IMR-90 (cell line): ENCODE results near the gene MYL6. TPM values are rescaled to one million over a fixed set of nuclear protein-coding genes. Genes with fewer than 3 reads are reported as not detected.

Experiments
- ATAC-seq: fragments of 200-7000 bp; cut with Tn5 transposase; 2 replicates; pipeline ENCODE4 v1.9.1; 2020; ENCODE audit warnings: low read depth, mild to moderate bottlenecking, moderate library complexity
- BruUV-seq: library from RNA; stranded (reverse); fragments of 400-500 nt; replicated peaks from 2 replicates; lab custom pipeline; 2021; lab: Mats Ljungman, UMichigan
- CTCF ChIA-PET: fragments of 300-600 bp; formaldehyde crosslinking; extraction: SDS; loops from one replicate; lab custom pipeline; 2021; ENCODE audit warnings: antibody characterized with exemption; lab: Yijun Ruan, JAX
- POLR2A ChIA-PET: fragments of 300-600 bp; sonication (Branson Sonifier 250); formaldehyde crosslinking; loops from one replicate; lab custom pipeline; 2022; ENCODE audit warnings: antibody characterized with exemption; ENCODE audit not compliant: unreplicated experiment; lab: Charles Lee
- DNase-seq: peaks from one replicate; pipeline ENCODE4 v3.0.0; 2013
- H2AFZ ChIP-seq: replicated peaks from 2 replicates; pipeline ENCODE3; 2013; ENCODE audit warnings: low read length, mild to moderate bottlenecking; ENCODE audit not compliant: poor library complexity
- H2AK5ac ChIP-seq: 2 replicates; pipeline ENCODE4 v1.6.1; 2013; ENCODE audit warnings: low read depth, low read length, inconsistent platforms
- H2AK9ac ChIP-seq: replicated peaks from 2 replicates; pipeline ENCODE3; 2013; ENCODE audit warnings: mild to moderate bottlenecking, low read depth, low read length, moderate library complexity; ENCODE audit not compliant: poor library complexity
- H2BK120ac ChIP-seq: 2 replicates; pipeline ENCODE4 v1.6.1; 2013; ENCODE audit warnings: low read depth, low read length, inconsistent platforms
- H2BK15ac ChIP-seq: 3 replicates; pipeline ENCODE4 v1.6.1; 2013; ENCODE audit warnings: low read depth, low read length, inconsistent platforms
- H2BK20ac ChIP-seq: 2 replicates; pipeline ENCODE4 v1.6.1; 2013; ENCODE audit warnings: low read depth, mild to moderate bottlenecking, inconsistent platforms, low read length, moderate library complexity
- H2BK5ac ChIP-seq: 2 replicates; pipeline ENCODE4 v1.6.1; 2013; ENCODE audit warnings: mild to moderate bottlenecking, low read depth, low read length, inconsistent platforms; ENCODE audit not compliant: poor library complexity, severe bottlenecking
- H3K14ac ChIP-seq: replicated peaks from 2 replicates; pipeline ENCODE4 v1.6.1; 2013; ENCODE audit warnings: low read depth, low read length, inconsistent platforms
- H3K18ac ChIP-seq: 2 replicates; pipeline ENCODE4 v1.6.1; 2013; ENCODE audit warnings: low read depth, low read length, control low read depth
- H3K23ac ChIP-seq: 2 replicates; pipeline ENCODE4 v1.6.1; 2013; ENCODE audit warnings: low read depth, low read length, inconsistent platforms
- H3K27ac ChIP-seq: 2 replicates; pipeline ENCODE4 v1.5.1; 2013; ENCODE audit warnings: mild to moderate bottlenecking, control low read depth, low read length; ENCODE audit not compliant: insufficient read depth
- H3K27me3 ChIP-seq: 2 replicates; pipeline ENCODE4 v1.6.1; 2013; ENCODE audit warnings: low read length; ENCODE audit not compliant: control insufficient read depth, insufficient read depth
- H3K36me3 ChIP-seq: 2 replicates; pipeline ENCODE4 v1.6.1; 2013; ENCODE audit warnings: low read length, mixed read lengths; ENCODE audit not compliant: control insufficient read depth, insufficient read depth
- H3K4ac ChIP-seq: 2 replicates; pipeline ENCODE4 v1.6.1; 2013; ENCODE audit warnings: low read depth, low read length, inconsistent platforms
- H3K4me1 ChIP-seq: 2 replicates; pipeline ENCODE4 v1.6.1; 2013; ENCODE audit warnings: low read length, mixed read lengths; ENCODE audit not compliant: control insufficient read depth, insufficient read depth
- H3K4me2 ChIP-seq: 2 replicates; pipeline ENCODE4 v1.6.1; 2013; ENCODE audit warnings: low read depth, mild to moderate bottlenecking, control low read depth, low read length, moderate library complexity
- H3K4me3 ChIP-seq: 2 replicates; pipeline ENCODE4 v1.5.1; 2013; ENCODE audit warnings: low read depth, mild to moderate bottlenecking, control low read depth, low read length, moderate library complexity; ENCODE audit not compliant: insufficient read depth
- H3K56ac ChIP-seq: 2 replicates; pipeline ENCODE4 v1.6.1; 2013; ENCODE audit warnings: low read length, inconsistent platforms; ENCODE audit not compliant: insufficient read depth; ENCODE audit errors: extremely low read depth
- H3K79me1 ChIP-seq, 2 experiments: 2 replicates each; pipeline ENCODE4 v1.6.1; 2013; ENCODE audit warnings: low read length in 2 of 2, inconsistent platforms in 1 of 2, low read depth in 1 of 2
- H3K9ac ChIP-seq: 2 replicates; pipeline ENCODE4 v1.6.1; 2013; ENCODE audit warnings: low read depth, low read length, control low read depth
- H3K9me1 ChIP-seq: 2 replicates; pipeline ENCODE4 v1.6.1; 2013; ENCODE audit warnings: low read length, inconsistent platforms; ENCODE audit not compliant: insufficient read depth
- H3K9me3 ChIP-seq: 2 replicates; pipeline ENCODE4 v1.6.1; 2013; ENCODE audit warnings: low read length; ENCODE audit not compliant: control insufficient read depth, insufficient read depth
- H4K20me1 ChIP-seq: 2 replicates; pipeline ENCODE4 v1.6.1; 2013; ENCODE audit warnings: low read length, inconsistent platforms; ENCODE audit not compliant: insufficient read depth
- H4K5ac ChIP-seq: 2 replicates; pipeline ENCODE4 v1.6.1; 2013; ENCODE audit warnings: mild to moderate bottlenecking, low read depth, low read length, control low read depth
- H4K8ac ChIP-seq, 2 experiments: 2 replicates each; pipeline ENCODE4 v1.6.1; 2013; ENCODE audit warnings: low read depth in 2 of 2, low read length in 2 of 2, control low read depth in 1 of 2, inconsistent platforms in 1 of 2
- H4K91ac ChIP-seq: 2 replicates; pipeline ENCODE4 v1.6.1; 2013; ENCODE audit warnings: low read depth, low read length, inconsistent platforms; ENCODE audit not compliant: insufficient read depth
- BHLHE40 ChIP-seq: fragments of 150-350 bp; IDR thresholded peaks from 2 replicates; pipeline ENCODE4 v1.6.1; 2016; ENCODE audit warnings: mild to moderate bottlenecking, low read depth, low read length
- CEBPB ChIP-seq: IDR thresholded peaks from 2 replicates; pipeline ENCODE4 v1.6.1; 2012; ENCODE audit warnings: low read depth, low read length, improper control_type of control experiment
- CTCF ChIP-seq: conservative IDR thresholded peaks from 2 replicates; pipeline ENCODE4 v1.5.1; 2012; ENCODE audit warnings: mild to moderate bottlenecking, low read depth, low read length, improper control_type of control experiment
- ELK1 ChIP-seq: fragments of 150-350 bp; IDR thresholded peaks from 2 replicates; pipeline ENCODE4 v1.6.1; 2016; ENCODE audit warnings: low read depth, mild to moderate bottlenecking, low read length, moderate library complexity, borderline replicate concordance
- FOS ChIP-seq: fragments of 150-350 bp; IDR thresholded peaks from 2 replicates; pipeline ENCODE4 v1.6.1; 2016; ENCODE audit warnings: low read depth, low read length
- MAFK ChIP-seq: IDR thresholded peaks from 2 replicates; pipeline ENCODE4 v1.6.1; 2012; ENCODE audit warnings: low read depth, low read length, improper control_type of control experiment
- MAZ ChIP-seq: IDR thresholded peaks from 2 replicates; pipeline ENCODE4 v1.6.1; 2012; ENCODE audit warnings: low read depth, mild to moderate bottlenecking, low read length, improper control_type of control experiment, moderate library complexity, borderline replicate concordance
- MXI1 ChIP-seq: IDR thresholded peaks from 2 replicates; pipeline ENCODE4 v1.6.1; 2012; ENCODE audit warnings: low read depth, mild to moderate bottlenecking, low read length, moderate library complexity, borderline replicate concordance
- POLR2A ChIP-seq: IDR thresholded peaks from 2 replicates; pipeline ENCODE4 v1.6.1; 2012; ENCODE audit warnings: mild to moderate bottlenecking, low read depth, low read length
- RAD21 ChIP-seq: IDR thresholded peaks from 2 replicates; pipeline ENCODE4 v1.6.1; 2012; ENCODE audit warnings: low read length, improper control_type of control experiment
- RFX5 ChIP-seq: IDR thresholded peaks from 2 replicates; pipeline ENCODE4 v1.8.0; 2012; ENCODE audit warnings: low read depth, mild to moderate bottlenecking, low read length, moderate library complexity
- SMC3 ChIP-seq: fragments of 150-350 bp; IDR thresholded peaks from 2 replicates; pipeline ENCODE4 v1.6.1; 2016; ENCODE audit warnings: low read depth, mild to moderate bottlenecking, antibody characterized with exemption, low read length, moderate library complexity
- USF2 ChIP-seq: fragments of 150-350 bp; IDR thresholded peaks from 2 replicates; pipeline ENCODE4 v1.6.1; 2017; ENCODE audit warnings: mild to moderate bottlenecking, antibody characterized with exemption, low read length, low read depth
- WGBS, 2 experiments: methylation state at CpG; one replicate each; pipeline versions ENCODE4 v1.1.5 to v1.1.7; 2013; ENCODE audit warnings: missing lambda C conversion rate in 2 of 2; ENCODE audit not compliant: insufficient read length in 1 of 2; ENCODE audit errors: extremely low coverage in 2 of 2; 5-methylcytosine and 5-hydroxymethylcytosine counted together
- dilution Hi-C: fragments of 300-500 bp; cut with HindIII; formaldehyde crosslinking; loops from one replicate; pipeline ENCODE4 v1.14.3; 2018; ENCODE audit warnings: low sequenced_read_pairs; ENCODE audit not compliant: unreplicated experiment
- in situ Hi-C: fragments of 300-500 bp; cut with MboI; formaldehyde crosslinking; loops from 3 replicates; pipeline ENCODE4 v1.14.3; 2019; ENCODE audit warnings: low sequenced_read_pairs, inconsistent platforms, mixed read lengths
- intact Hi-C: fragments of 100-400 bp; cut with micrococcal nuclease; formaldehyde crosslinking; loops from 2 replicates; pipeline ENCODE4 v1.10.0; 2022
- polyA plus RNA-seq, 3 experiments: library from polyadenylated mRNA; depleted of rRNA; stranded (reverse); fragments of >200 nt; gene quantifications; 2 replicates each; pipeline ENCODE4 v1.2.3, GENCODE V29; 2012; ENCODE audit warnings: low replicate concordance in 1 of 3
- total RNA-seq: library from RNA; depleted of rRNA; stranded (reverse); fragments of >200 nt; gene quantifications from 2 replicates; pipeline ENCODE4 v1.2.3, GENCODE V29; 2012

MYL6 gene
- total and polyA plus RNA-seq, 2 of the 4 experiments (the other 2 are of a cell fraction): 4,816 to 6,979 TPM

GRCh38 chr12:56121204-56121870 lies 36.8 kb upstream of the MYL6 start:
- in situ Hi-C loops (no loop called here), intact Hi-C loops (no loop called here), dilution Hi-C loops (no loop called here)
- H4K91ac ChIP-seq: no peak overlapping the region
- H3K9ac ChIP-seq: no peak overlapping the region
- no peak overlapping the region for H3K4ac ChIP-seq
- no TSS peak for BruUV-seq
- H4K8ac ChIP-seq: no peak overlapping the region
- H3K9me3 ChIP-seq: no peaks in the 10 kb centered on the region
- no peak overlapping the region for H2AK5ac ChIP-seq
- peak overlapping the region; percentile 77 for H2AK9ac ChIP-seq
- H3K18ac ChIP-seq: no peak overlapping the region
- POLR2A ChIA-PET: no interaction called here
- H3K79me1 ChIP-seq: peaks cover 13 to 70% of the 10 kb centered on the region in 2 experiments
- no peak overlapping the region for H2BK15ac ChIP-seq
- ATAC-seq: no peak
- 98% methylated on average over 4 of the region's 11 CpGs; no CpG with 5 or more reads in 1 of the 2 experiments for WGBS, 2 experiments
- no peak overlapping the region for H3K4me3 ChIP-seq
- no peak for DNase-seq
- H3K23ac ChIP-seq: no peak overlapping the region
- H4K5ac ChIP-seq: no peak overlapping the region
- H3K27ac ChIP-seq: no peak overlapping the region
- no peak overlapping the region for H2BK5ac ChIP-seq
- no peak overlapping the region for H3K4me2 ChIP-seq
- TF ChIP-seq CTCF (no peak), RFX5 (no peak), RAD21 (no peak), POLR2A (no peak), BHLHE40 (no peak), ELK1 (no peak), CEBPB (no peak), MAZ (no peak), MAFK (no peak), FOS (no peak), MXI1 (no peak), USF2 (no peak), SMC3 (no peak)
- no peak overlapping the region for H3K14ac ChIP-seq
- no peaks in the 10 kb centered on the region for H3K27me3 ChIP-seq
- CTCF ChIA-PET: interaction anchor here (0.6 kb wide), 1 partner anchor 26 kb away, joined by 5 read pairs; no protein-coding TSS in a partner anchor
- peaks cover 8% of the 10 kb centered on the region for H3K4me1 ChIP-seq
- no peak overlapping the region for H2BK120ac ChIP-seq
- peaks cover 16% of the 10 kb centered on the region for H3K36me3 ChIP-seq
- H4K20me1 ChIP-seq: peaks cover 7% of the 10 kb centered on the region
- H2AFZ ChIP-seq: no peak overlapping the region
- no peaks in the 10 kb centered on the region for H3K9me1 ChIP-seq
- no peak overlapping the region for H2BK20ac ChIP-seq
- no peak overlapping the region for H3K56ac ChIP-seq
